Measurements from ENCODE around the gene CYP2A13.

The CYP2A13 gene

DNA sequence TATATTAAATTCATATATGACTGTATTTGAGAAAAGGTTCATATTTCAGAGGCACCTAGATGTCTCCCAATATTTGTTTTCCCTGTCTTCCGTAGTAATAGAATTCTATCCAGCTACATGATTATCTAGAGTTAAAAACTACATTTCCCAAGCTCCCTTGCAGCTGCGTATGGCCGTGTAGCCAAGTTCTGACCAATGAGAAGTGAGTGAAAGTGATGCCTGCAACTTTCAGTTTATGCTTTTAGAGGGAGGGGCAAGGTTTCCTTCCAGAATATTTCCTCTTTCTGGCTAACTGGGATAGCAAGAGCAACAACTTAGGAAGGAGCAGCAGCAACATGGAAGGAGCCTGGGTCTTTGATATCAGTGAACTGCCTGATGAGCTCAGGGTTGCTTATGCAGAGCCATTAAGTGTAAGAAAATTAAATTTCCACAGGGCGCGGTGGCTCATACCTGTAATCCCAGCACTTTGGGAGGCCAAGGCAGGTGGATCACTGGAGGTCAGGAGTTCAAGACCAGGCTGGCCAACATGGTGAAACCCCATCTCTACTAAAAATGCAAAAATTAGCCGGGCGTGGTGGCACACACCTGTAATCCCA is 23.2 kb upstream of the CYP2A13 start:
- no peak for DNase-seq (ENCODE audit: low spot score)
- TF ChIP-seq CTCF (IDR thresholded peaks at IDR 0.05; ENCODE audit: poor library complexity, severe bottlenecking): no peak
- Histone ChIP-seq H3K4me1 (ENCODE audit: insufficient read depth, poor library complexity, severe bottlenecking) (no peaks in the 10 kb centered on the region), H3K27me3 (ENCODE audit: insufficient read depth, poor library complexity, severe bottlenecking) (no peaks in the 10 kb centered on the region), H3K4me3 (ENCODE audit: severe bottlenecking) (no peak overlapping the region), H3K9me3 (ENCODE audit: severe bottlenecking) (no peaks in the 10 kb centered on the region), H3K27ac (ENCODE audit: poor library complexity, severe bottlenecking) (no peak overlapping the region), H3K36me3 (ENCODE audit: low read depth) (no peaks in the 10 kb centered on the region)
- ATAC-seq (ENCODE audit: low read depth): peak; percentile 36; the same call in 1 of the 3 replicates

- Histone ChIP-seq H3K27me3 (ENCODE audit: insufficient read depth, poor library complexity, severe bottlenecking) (peaks cover 10% of the 10 kb centered on the region), H3K4me3 (ENCODE audit: severe bottlenecking) (no peak overlapping the region), H3K9me3 (ENCODE audit: severe bottlenecking) (peaks cover 2% of the 10 kb centered on the region), H3K27ac (ENCODE audit: poor library complexity, severe bottlenecking) (no peak overlapping the region), H3K4me1 (ENCODE audit: insufficient read depth, poor library complexity, severe bottlenecking) (no peaks in the 10 kb centered on the region), H3K36me3 (ENCODE audit: low read depth) (no peaks in the 10 kb centered on the region)
- DNase-seq (ENCODE audit: low spot score) (no peak), ATAC-seq (ENCODE audit: low read depth) (no peak)
- no peak for TF ChIP-seq CTCF (IDR thresholded peaks at IDR 0.05; ENCODE audit: poor library complexity, severe bottlenecking)
Measured at GRCh38 chr19:41076286-41076685, 12.0 kb upstream of the CYP2A13 start.

DNA sequence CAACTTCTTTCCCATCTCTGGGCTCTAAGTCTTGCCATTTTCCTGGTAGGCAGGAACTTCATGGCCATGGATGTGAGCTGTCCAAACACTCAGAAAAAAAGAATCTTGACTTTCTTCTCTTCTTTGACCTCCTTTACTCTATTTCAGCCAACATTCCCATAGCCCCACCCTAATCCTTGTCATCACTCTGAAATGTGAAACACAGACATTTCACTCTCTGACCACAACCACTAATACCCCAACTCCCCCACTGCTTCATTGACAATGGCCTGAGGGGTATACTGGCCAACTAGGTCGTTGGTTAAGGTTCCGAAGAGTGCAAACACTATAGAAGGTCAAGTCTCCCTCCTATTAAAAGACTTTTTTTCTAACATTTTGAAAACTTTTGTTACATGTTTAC is 4.7 kb upstream of the CYP2A13 start:
- Histone ChIP-seq H3K9me3 (ENCODE audit: severe bottlenecking) (no peaks in the 10 kb centered on the region), H3K4me3 (ENCODE audit: severe bottlenecking) (no peak overlapping the region), H3K27ac (ENCODE audit: poor library complexity, severe bottlenecking) (no peak overlapping the region), H3K36me3 (ENCODE audit: low read depth) (no peaks in the 10 kb centered on the region), H3K4me1 (ENCODE audit: insufficient read depth, poor library complexity, severe bottlenecking) (no peaks in the 10 kb centered on the region), H3K27me3 (ENCODE audit: insufficient read depth, poor library complexity, severe bottlenecking) (peaks cover 2% of the 10 kb centered on the region)
- TF ChIP-seq CTCF (IDR thresholded peaks at IDR 0.05; ENCODE audit: poor library complexity, severe bottlenecking): no peak
- DNase-seq (ENCODE audit: low spot score) (no peak), ATAC-seq (ENCODE audit: low read depth) (peak; percentile 73)

- no peak overlapping the region for H3K27ac ChIP-seq (ENCODE audit: poor library complexity, severe bottlenecking)
- H3K4me1 ChIP-seq (ENCODE audit: insufficient read depth, poor library complexity, severe bottlenecking): no peaks in the 10 kb centered on the region
- peaks cover 22% of the 10 kb centered on the region for H3K27me3 ChIP-seq (ENCODE audit: insufficient read depth, poor library complexity, severe bottlenecking)
- TF ChIP-seq CTCF (IDR thresholded peaks at IDR 0.05; ENCODE audit: poor library complexity, severe bottlenecking): no peak
- H3K36me3 ChIP-seq (ENCODE audit: low read depth): no peaks in the 10 kb centered on the region
- ATAC-seq (ENCODE audit: low read depth): no peak
- H3K4me3 ChIP-seq (ENCODE audit: severe bottlenecking): no peak overlapping the region
- no peaks in the 10 kb centered on the region for H3K9me3 ChIP-seq (ENCODE audit: severe bottlenecking)
- DNase-seq (ENCODE audit: low spot score): no peak
Measured at GRCh38 chr19:41085748-41086415, 2.4 kb upstream of the CYP2A13 start.

DNA sequence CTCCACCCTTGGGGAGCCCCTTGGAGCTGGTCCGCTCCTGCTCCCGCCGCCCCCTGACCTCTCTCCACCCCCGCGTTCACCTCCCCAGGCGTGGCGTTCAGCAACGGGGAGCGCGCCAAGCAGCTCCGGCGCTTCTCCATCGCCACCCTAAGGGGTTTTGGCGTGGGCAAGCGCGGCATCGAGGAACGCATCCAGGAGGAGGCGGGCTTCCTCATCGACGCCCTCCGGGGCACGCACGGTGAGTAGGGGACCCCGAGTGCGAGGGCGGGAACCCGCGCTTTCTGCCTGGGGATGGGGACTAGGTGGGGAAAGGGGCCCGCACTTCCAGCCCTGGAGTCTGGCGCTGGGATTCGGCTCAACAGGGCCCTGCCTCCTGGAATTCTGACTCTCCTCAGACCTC is 1.7 kb downstream of the CYP2A13 start:
- no peaks in the 10 kb centered on the region for H3K4me1 ChIP-seq (ENCODE audit: insufficient read depth, poor library complexity, severe bottlenecking)
- no peak overlapping the region for H3K27ac ChIP-seq (ENCODE audit: poor library complexity, severe bottlenecking)
- no peaks in the 10 kb centered on the region for H3K36me3 ChIP-seq (ENCODE audit: low read depth)
- ATAC-seq (ENCODE audit: low read depth) (no peak), DNase-seq (ENCODE audit: low spot score) (no peak)
- H3K27me3 ChIP-seq (ENCODE audit: insufficient read depth, poor library complexity, severe bottlenecking): peaks cover 22% of the 10 kb centered on the region
- no peak overlapping the region for H3K4me3 ChIP-seq (ENCODE audit: severe bottlenecking)
- H3K9me3 ChIP-seq (ENCODE audit: severe bottlenecking): no peaks in the 10 kb centered on the region
- TF ChIP-seq CTCF (IDR thresholded peaks at IDR 0.05; ENCODE audit: poor library complexity, severe bottlenecking): no peak

Measured in RWPE2 (cell line).